B cell (primary cell): ENCODE measurements around the gene CUTA. TPM values are rescaled to one million over a fixed set of nuclear protein-coding genes. Genes with fewer than 3 reads are reported as not detected.

Experiments
- ATAC-seq: fragments of 200-7000 bp; cut with Tn5 transposase; one replicate; pipeline ENCODE4 v1.10.0; 2021; ENCODE audit warnings: low read depth, mild to moderate bottlenecking, moderate number of reproducible peaks, moderate library complexity
- CTCF ChIA-PET: fragments of 350-600 bp; sonication (Branson Sonifier 250); formaldehyde crosslinking; loops from one replicate; lab custom pipeline; 2021; ENCODE audit warnings: antibody characterized with exemption, inconsistent platforms; lab: Charles Lee
- POLR2A ChIA-PET: fragments of 350-600 bp; sonication (Branson Sonifier 250); formaldehyde crosslinking; loops from one replicate; lab custom pipeline; 2021; ENCODE audit warnings: antibody characterized with exemption; lab: Charles Lee
- DNase-seq: peaks from one replicate; pipeline ENCODE4 v3.0.0; 2013
- H2AFZ ChIP-seq: 2 replicates; pipeline ENCODE4 v1.6.1; 2012; ENCODE audit warnings: mild to moderate bottlenecking, low read depth, low read length; ENCODE audit not compliant: insufficient read depth, poor library complexity, severe bottlenecking
- H3K27ac ChIP-seq, 2 donors: 1 replicate in 1 of 2; 2 replicates in 1 of 2; pipeline ENCODE4 v1.5.1; 2012 to 2013; ENCODE audit warnings: low read length in 2 of 2, mild to moderate bottlenecking in 2 of 2, moderate library complexity in 1 of 2
- H3K27me3 ChIP-seq, 4 experiments: fragments of 200-600 bp in 1 of 4; sonication (generic) in 1 of 4; replicated peaks in 1 of 4; 1 replicate in 2 of 4; 2 replicates in 2 of 4; pipeline versions ENCODE4 v1.6.1 to v1.7.0; 2013 to 2016; ENCODE audit warnings: low read length in 3 of 4, mild to moderate bottlenecking in 2 of 4, mixed read lengths in 1 of 4, moderate library complexity in 1 of 4; ENCODE audit not compliant: insufficient read depth in 4 of 4, control insufficient read depth in 3 of 4; ENCODE audit errors: control extremely low read depth in 1 of 4
- H3K36me3 ChIP-seq, 2 experiments: replicated peaks in 1 of 2; 1 replicate in 1 of 2; 2 replicates in 1 of 2; pipeline versions ENCODE4 v1.6.1 to v1.7.1; 2013; ENCODE audit warnings: low read length in 1 of 2; ENCODE audit not compliant: insufficient read depth in 2 of 2, control insufficient read depth in 1 of 2; ENCODE audit errors: control extremely low read depth in 1 of 2, extremely low read depth in 1 of 2
- H3K4me1 ChIP-seq, 2 donors: fragments of 200-600 bp in 1 of 2; sonication (generic) in 1 of 2; 1 replicate in 1 of 2; 2 replicates in 1 of 2; pipeline versions ENCODE4 v1.5.1 to v1.6.1; 2013 to 2017; ENCODE audit warnings: low read length in 2 of 2; ENCODE audit not compliant: control insufficient read depth in 2 of 2, insufficient read depth in 2 of 2
- H3K4me2 ChIP-seq: replicated peaks from 2 replicates; pipeline ENCODE3; 2012; ENCODE audit warnings: mild to moderate bottlenecking, low read depth, low read length; ENCODE audit not compliant: poor library complexity, severe bottlenecking
- H3K4me3 ChIP-seq, 5 experiments: fragments of 200-600 bp in 1 of 5; sonication (generic) in 1 of 5; 1 replicate in 3 of 5; 2 replicates in 2 of 5; pipeline versions ENCODE4 v1.5.1 to v1.7.0; 2011 to 2016; ENCODE audit warnings: low read length in 4 of 5, mild to moderate bottlenecking in 4 of 5, low read depth in 2 of 5, control low read depth in 1 of 5, moderate library complexity in 1 of 5; ENCODE audit not compliant: insufficient read depth in 1 of 5; ENCODE audit errors: control extremely low read depth in 1 of 5, extremely low read depth in 1 of 5
- H3K79me2 ChIP-seq: fragments of 200-600 bp; sonication (generic); one replicate; pipeline ENCODE4 v1.6.0; 2016; ENCODE audit warnings: low read length; ENCODE audit not compliant: control insufficient read depth, insufficient read depth
- H3K9ac ChIP-seq: fragments of 200-600 bp; sonication (generic); 2 replicates; pipeline ENCODE4 v1.6.1; 2017; ENCODE audit warnings: mild to moderate bottlenecking, low read length, moderate library complexity
- H3K9me3 ChIP-seq, 3 donors: one replicate each; pipeline versions ENCODE4 v1.6.1 to v1.7.1; 2013; ENCODE audit warnings: low read length in 2 of 3; ENCODE audit not compliant: control insufficient read depth in 2 of 3, insufficient read depth in 1 of 3; ENCODE audit errors: control extremely low read depth in 1 of 3
- H4K20me1 ChIP-seq: 2 replicates; pipeline ENCODE4 v1.6.0; 2012; ENCODE audit warnings: mild to moderate bottlenecking, low read length; ENCODE audit not compliant: insufficient read depth, control insufficient read depth, poor library complexity, severe bottlenecking
- H3K27ac Mint-ChIP-seq: one replicate; pipeline ENCODE4 v1.8.0; 2021; ENCODE audit warnings: mixed read lengths
- H3K27me3 Mint-ChIP-seq: one replicate; pipeline ENCODE4 v1.8.0; 2021; ENCODE audit warnings: mixed read lengths
- H3K4me1 Mint-ChIP-seq: one replicate; pipeline ENCODE4 v1.8.0; 2021; ENCODE audit warnings: mixed read lengths
- H3K4me3 Mint-ChIP-seq: one replicate; pipeline ENCODE4 v1.8.0; 2021; ENCODE audit warnings: mixed read lengths
- H3K9me3 Mint-ChIP-seq: one replicate; pipeline ENCODE4 v1.8.0; 2022; ENCODE audit warnings: mixed read lengths; ENCODE audit not compliant: insufficient read depth
- CTCF ChIP-seq: fragments of 200-600 bp; IDR thresholded peaks from one replicate; pipeline ENCODE4 v1.8.0; 2022; ENCODE audit warnings: antibody characterized with exemption, mild to moderate bottlenecking
- EZH2 ChIP-seq: IDR thresholded peaks from 2 replicates; pipeline ENCODE4 v1.6.1; 2012; ENCODE audit warnings: borderline replicate concordance, low read depth, mild to moderate bottlenecking, moderate library complexity, low read length; ENCODE audit not compliant: insufficient read depth, poor library complexity, severe bottlenecking
- WGBS: methylation state at CpG from one replicate; pipeline ENCODE4 v1.1.5; 2013; ENCODE audit warnings: missing lambda C conversion rate; ENCODE audit not compliant: insufficient coverage; 5-methylcytosine and 5-hydroxymethylcytosine counted together
- intact Hi-C: fragments of 100-400 bp; cut with micrococcal nuclease; formaldehyde crosslinking; loops from one replicate; pipeline ENCODE4 v1.10.0; 2022
- polyA minus RNA-seq: library from RNA; depleted of rRNA, polyadenylated mRNA; stranded (reverse); fragments of >200 nt; gene quantifications from 2 replicates; pipeline ENCODE4 v1.2.3, GENCODE V29; 2012
- polyA plus RNA-seq: library from polyadenylated mRNA; depleted of rRNA; stranded (reverse); fragments of >200 nt; gene quantifications from 2 replicates; pipeline ENCODE4 v1.2.3, GENCODE V29; 2012
- total RNA-seq, 2 donors: library from RNA; stranded (reverse); fragments of 120-200 nt in 1 of 2; gene quantifications; 1 replicate in 1 of 2; 2 replicates in 1 of 2; pipeline versions ENCODE4 v1.2.3 to v1.2.4, GENCODE V29; 2013 to 2022

Gene CUTA
- total RNA-seq: 134 and 137 TPM in 2 replicates
- total RNA-seq (2013): 131 TPM
- polyA plus RNA-seq: 181 and 226 TPM in 2 replicates
- polyA minus RNA-seq: 66.1 and 71.3 TPM in 2 replicates

- ChIA-PET CTCF (interaction anchor here (0.9 to 1.9 kb wide), 7 partner anchors 11 to 153 kb away, joined by 3 to 8 read pairs (median 5); partner anchors contain the start of genes B3GALT4, ZBTB22 and ZBTB9), POLR2A (interaction anchor here (0.6 to 1.7 kb wide), 12 partner anchors 8 to 446 kb away, joined by 3 to 6 read pairs (median 3); partner anchors contain the start of genes BAK1, RPS18, TAPBP and VPS52)
- Histone ChIP-seq H3K79me2 (peaks cover 27% of the 10 kb centered on the region), H3K36me3 (peaks cover 0 to 33% of the 10 kb centered on the region in 2 experiments), H3K9me3 (no peaks in the 10 kb centered on the region), H3K27me3 (peaks cover 0 to 3% (median 0%) of the 10 kb centered on the region in 4 experiments), H3K9ac (peak within 1 kb of the TSS; percentile 89), H4K20me1 (peaks cover 2% of the 10 kb centered on the region), H2AFZ (peak within 1 kb of the TSS; percentile 71), H3K4me2 (peak within 1 kb of the TSS; percentile 92), H3K27ac (peak within 1 kb of the TSS; percentile 89 to 93), H3K4me3 (peak within 1 kb of the TSS; percentile 58 to 84 (median 69)), H3K4me1 (peaks cover 40 to 65% of the 10 kb centered on the region in 2 donors)
- DNase-seq (peak; percentile 100), ATAC-seq (peak; percentile 89)
- TF ChIP-seq EZH2 (no peak), CTCF (peak; percentile 28)
- Mint-ChIP-seq H3K27ac (peak within 1 kb of the TSS; percentile 97), H3K4me3 (peak within 1 kb of the TSS; percentile 96), H3K9me3 (no peaks in the 10 kb centered on the region), H3K4me1 (peaks cover 63% of the 10 kb centered on the region), H3K27me3 (peaks cover 4% of the 10 kb centered on the region)
- intact Hi-C loops: loop anchor here (1.0 to 2.0 kb wide), 9 partner anchors 8 to 371 kb away; partner anchors contain the start of genes KIFC1, LEMD2, RXRB and SLC39A7
- WGBS: 2% methylated on average over 42 of the region's 51 CpGs
These were observed at the start of gene CUTA for GRCh38 chr6:33417903-33418689. CUTA (minus strand) TSS chr6:33418107; CDS start chr6:33418000, 107 bp downstream.

GRCh38 chr6:33467091-33467490, 49.2 kb upstream of the CUTA start:
- POLR2A ChIA-PET: no interaction called here
- ATAC-seq (no peak), DNase-seq (no peak)
- Histone ChIP-seq H4K20me1 (no peaks in the 10 kb centered on the region), H3K79me2 (no peaks in the 10 kb centered on the region), H3K27ac (no peak overlapping the region), H3K4me1 (no peaks in the 10 kb centered on the region), H3K27me3 (peaks cover 0 to 2% (median 0%) of the 10 kb centered on the region in 4 experiments), H3K9me3 (peaks cover 0 to 3% (median 0%) of the 10 kb centered on the region in 3 donors), H2AFZ (no peak overlapping the region), H3K4me2 (no peak overlapping the region), H3K4me3 (no peak overlapping the region), H3K9ac (no peak overlapping the region), H3K36me3 (no peaks in the 10 kb centered on the region)
- TF ChIP-seq EZH2 (no peak), CTCF (no peak)
- H3K4me1 Mint-ChIP-seq: no peaks in the 10 kb centered on the region
- no peaks in the 10 kb centered on the region for H3K27me3 Mint-ChIP-seq
- H3K4me3 Mint-ChIP-seq: no peak overlapping the region
- CTCF ChIA-PET: no interaction called here
- WGBS: no CpG with 5 or more reads among the region's 7 CpGs
- intact Hi-C loops: no loop called here
- H3K9me3 Mint-ChIP-seq: no peaks in the 10 kb centered on the region
- no peak overlapping the region for H3K27ac Mint-ChIP-seq
